Stimulated activated memory B cell treated with anti-CD40 and anti-IgM and Interleukin-4, amounts not matched to agents 10 μg/mL and 1 μg/mL and 100 μg/mL, for 72 hours (primary cell): Measurements from ENCODE around the gene RNASET2.
A peak's percentile ranks its signal among the peaks of the same experiment; 100 is the strongest.

Experiments
- ATAC-seq: fragments of 150-1000 bp; cut with Tn5 transposase; 2 replicates; pipeline ENCODE4 v1.10.0; 2021
- H3K27ac Mint-ChIP-seq: one replicate; pipeline ENCODE4 v1.8.0; 2022; ENCODE audit warnings: mild to moderate bottlenecking, mixed read lengths
- H3K27me3 Mint-ChIP-seq: one replicate; pipeline ENCODE4 v1.8.0; 2022; ENCODE audit warnings: mixed read lengths
- H3K36me3 Mint-ChIP-seq: one replicate; pipeline ENCODE4 v1.8.0; 2022; ENCODE audit warnings: mixed read lengths
- H3K4me1 Mint-ChIP-seq: one replicate; pipeline ENCODE4 v1.8.0; 2022; ENCODE audit warnings: mixed read lengths
- H3K4me3 Mint-ChIP-seq: one replicate; pipeline ENCODE4 v1.8.0; 2022; ENCODE audit warnings: mild to moderate bottlenecking, moderate library complexity, mixed read lengths
- H3K9me3 Mint-ChIP-seq: one replicate; pipeline ENCODE4 v1.8.0; 2022; ENCODE audit warnings: mixed read lengths

RNASET2 gene

GRCh38 chr6:166942393-166943168, 13.8 kb downstream of the RNASET2 start:
- peaks cover 18% of the 10 kb centered on the region for H3K4me1 Mint-ChIP-seq
- peaks cover 3% of the 10 kb centered on the region for H3K9me3 Mint-ChIP-seq
- H3K27me3 Mint-ChIP-seq: no peaks in the 10 kb centered on the region
- peaks cover 37% of the 10 kb centered on the region for H3K36me3 Mint-ChIP-seq
- ATAC-seq: no peak
- peak overlapping the region; percentile 77 for H3K27ac Mint-ChIP-seq
- H3K4me3 Mint-ChIP-seq: no peak overlapping the region

GRCh38 chr6:166940643-166941068, 15.7 kb downstream of the RNASET2 start:
- peaks cover 21% of the 10 kb centered on the region for H3K4me1 Mint-ChIP-seq
- no peak for ATAC-seq
- H3K4me3 Mint-ChIP-seq: no peak overlapping the region
- no peaks in the 10 kb centered on the region for H3K27me3 Mint-ChIP-seq
- H3K9me3 Mint-ChIP-seq: peaks cover 3% of the 10 kb centered on the region
- peaks cover 32% of the 10 kb centered on the region for H3K36me3 Mint-ChIP-seq
- peak overlapping the region; percentile 8 for H3K27ac Mint-ChIP-seq

GRCh38 chr6:166939894-166940293, 16.5 kb downstream of the RNASET2 start:
- peaks cover 15% of the 10 kb centered on the region for H3K4me1 Mint-ChIP-seq
- peaks cover 26% of the 10 kb centered on the region for H3K36me3 Mint-ChIP-seq
- ATAC-seq: no peak
- H3K27ac Mint-ChIP-seq: peak overlapping the region; percentile 8
- H3K4me3 Mint-ChIP-seq: no peak overlapping the region
- no peaks in the 10 kb centered on the region for H3K9me3 Mint-ChIP-seq
- no peaks in the 10 kb centered on the region for H3K27me3 Mint-ChIP-seq

GRCh38 chr6:166939345-166939744, 17.0 kb downstream of the RNASET2 start:
- Mint-ChIP-seq H3K36me3 (peaks cover 20% of the 10 kb centered on the region), H3K4me3 (no peak overlapping the region), H3K27me3 (no peaks in the 10 kb centered on the region), H3K27ac (peak overlapping the region; percentile 8), H3K4me1 (peaks cover 12% of the 10 kb centered on the region), H3K9me3 (no peaks in the 10 kb centered on the region)
- ATAC-seq: no peak

GRCh38 chr6:166938704-166939103, 17.6 kb downstream of the RNASET2 start:
- Mint-ChIP-seq H3K9me3 (no peaks in the 10 kb centered on the region), H3K27ac (no peak overlapping the region), H3K4me3 (no peak overlapping the region), H3K4me1 (peaks cover 12% of the 10 kb centered on the region), H3K27me3 (no peaks in the 10 kb centered on the region), H3K36me3 (peaks cover 20% of the 10 kb centered on the region)
- no peak for ATAC-seq

GRCh38 chr6:166938150-166938549, 18.2 kb downstream of the RNASET2 start:
- H3K27me3 Mint-ChIP-seq: no peaks in the 10 kb centered on the region
- H3K4me1 Mint-ChIP-seq: peaks cover 9% of the 10 kb centered on the region
- H3K36me3 Mint-ChIP-seq: peaks cover 16% of the 10 kb centered on the region
- ATAC-seq: no peak
- no peaks in the 10 kb centered on the region for H3K9me3 Mint-ChIP-seq
- no peak overlapping the region for H3K4me3 Mint-ChIP-seq
- no peak overlapping the region for H3K27ac Mint-ChIP-seq

- no peak for ATAC-seq
- H3K9me3 Mint-ChIP-seq: no peaks in the 10 kb centered on the region
- H3K27me3 Mint-ChIP-seq: no peaks in the 10 kb centered on the region
- H3K4me3 Mint-ChIP-seq: no peak overlapping the region
- H3K27ac Mint-ChIP-seq: no peak overlapping the region
- peaks cover 14% of the 10 kb centered on the region for H3K36me3 Mint-ChIP-seq
- H3K4me1 Mint-ChIP-seq: peaks cover 10% of the 10 kb centered on the region
Observed at GRCh38 chr6:166937746-166938145, 18.6 kb downstream of the RNASET2 start.

- Mint-ChIP-seq H3K9me3 (no peaks in the 10 kb centered on the region), H3K36me3 (peaks cover 29% of the 10 kb centered on the region), H3K4me1 (peaks cover 25% of the 10 kb centered on the region), H3K27me3 (no peaks in the 10 kb centered on the region), H3K4me3 (no peak overlapping the region), H3K27ac (peak overlapping the region; percentile 82)
- peak; percentile 68 for ATAC-seq
Observed at GRCh38 chr6:166936079-166936787, 20.1 kb downstream of the RNASET2 start.

- H3K27me3 Mint-ChIP-seq: no peaks in the 10 kb centered on the region
- peak overlapping the region; percentile 82 for H3K27ac Mint-ChIP-seq
- no peak overlapping the region for H3K4me3 Mint-ChIP-seq
- H3K9me3 Mint-ChIP-seq: no peaks in the 10 kb centered on the region
- no peak for ATAC-seq
- peaks cover 33% of the 10 kb centered on the region for H3K4me1 Mint-ChIP-seq
- peaks cover 32% of the 10 kb centered on the region for H3K36me3 Mint-ChIP-seq
Observed at GRCh38 chr6:166935353-166935752, 21.0 kb downstream of the RNASET2 start.

GRCh38 chr6:166934174-166934573, 22.2 kb downstream of the RNASET2 start:
- Mint-ChIP-seq H3K4me1 (peaks cover 45% of the 10 kb centered on the region), H3K9me3 (no peaks in the 10 kb centered on the region), H3K4me3 (no peak overlapping the region), H3K27me3 (no peaks in the 10 kb centered on the region), H3K27ac (no peak overlapping the region), H3K36me3 (peaks cover 37% of the 10 kb centered on the region)
- ATAC-seq: no peak

- H3K4me1 Mint-ChIP-seq: peaks cover 48% of the 10 kb centered on the region
- no peak overlapping the region for H3K27ac Mint-ChIP-seq
- no peaks in the 10 kb centered on the region for H3K27me3 Mint-ChIP-seq
- H3K36me3 Mint-ChIP-seq: peaks cover 37% of the 10 kb centered on the region
- no peaks in the 10 kb centered on the region for H3K9me3 Mint-ChIP-seq
- H3K4me3 Mint-ChIP-seq: no peak overlapping the region
- ATAC-seq: no peak
Observed at GRCh38 chr6:166933396-166933795, 23.0 kb downstream of the RNASET2 start.

GRCh38 chr6:166932616-166933015, 23.7 kb downstream of the RNASET2 start:
- ATAC-seq: no peak
- H3K9me3 Mint-ChIP-seq: no peaks in the 10 kb centered on the region
- no peaks in the 10 kb centered on the region for H3K27me3 Mint-ChIP-seq
- peak overlapping the region; percentile 59 for H3K27ac Mint-ChIP-seq
- peaks cover 50% of the 10 kb centered on the region for H3K4me1 Mint-ChIP-seq
- H3K36me3 Mint-ChIP-seq: peaks cover 35% of the 10 kb centered on the region
- H3K4me3 Mint-ChIP-seq: no peak overlapping the region

- Mint-ChIP-seq H3K27ac (peak overlapping the region; percentile 59), H3K4me1 (peaks cover 55% of the 10 kb centered on the region), H3K27me3 (no peaks in the 10 kb centered on the region), H3K4me3 (no peak overlapping the region), H3K36me3 (peaks cover 38% of the 10 kb centered on the region), H3K9me3 (no peaks in the 10 kb centered on the region)
- no peak for ATAC-seq
Observed at GRCh38 chr6:166932116-166932515, 24.2 kb downstream of the RNASET2 start.

GRCh38 chr6:166931426-166931970, 24.9 kb downstream of the RNASET2 start:
- no peaks in the 10 kb centered on the region for H3K27me3 Mint-ChIP-seq
- no peak overlapping the region for H3K4me3 Mint-ChIP-seq
- H3K27ac Mint-ChIP-seq: peak overlapping the region; percentile 59
- H3K4me1 Mint-ChIP-seq: peaks cover 56% of the 10 kb centered on the region
- H3K9me3 Mint-ChIP-seq: no peaks in the 10 kb centered on the region
- peaks cover 43% of the 10 kb centered on the region for H3K36me3 Mint-ChIP-seq
- ATAC-seq: no peak

- Mint-ChIP-seq H3K27me3 (no peaks in the 10 kb centered on the region), H3K9me3 (no peaks in the 10 kb centered on the region), H3K4me3 (no peak overlapping the region), H3K27ac (peak overlapping the region; percentile 93), H3K36me3 (peaks cover 49% of the 10 kb centered on the region), H3K4me1 (peaks cover 54% of the 10 kb centered on the region)
- ATAC-seq: no peak
Observed at GRCh38 chr6:166930354-166930891, 25.9 kb downstream of the RNASET2 start.
